OCI-LY3 (cell line): ENCODE results near the gene HDC.

Experiments
- EZH2phosphoT487 ChIP-seq: fragments of 200-600 bp; shearing (Covaris generic); IDR thresholded peaks from 2 replicates; pipeline ENCODE4 v1.6.1; 2018; ENCODE audit warnings: antibody characterized with exemption, mixed run types, low read depth
- TF ChIP-seq, protein P1 (sequence below): fragments of 200-600, 300-600 bp; sonication (generic); IDR thresholded peaks from 2 replicates; pipeline ENCODE4 v1.5.1; 2014; ENCODE audit warnings: antibody characterized with exemption, low read length, low read depth

- TF ChIP-seq, protein P1, sequence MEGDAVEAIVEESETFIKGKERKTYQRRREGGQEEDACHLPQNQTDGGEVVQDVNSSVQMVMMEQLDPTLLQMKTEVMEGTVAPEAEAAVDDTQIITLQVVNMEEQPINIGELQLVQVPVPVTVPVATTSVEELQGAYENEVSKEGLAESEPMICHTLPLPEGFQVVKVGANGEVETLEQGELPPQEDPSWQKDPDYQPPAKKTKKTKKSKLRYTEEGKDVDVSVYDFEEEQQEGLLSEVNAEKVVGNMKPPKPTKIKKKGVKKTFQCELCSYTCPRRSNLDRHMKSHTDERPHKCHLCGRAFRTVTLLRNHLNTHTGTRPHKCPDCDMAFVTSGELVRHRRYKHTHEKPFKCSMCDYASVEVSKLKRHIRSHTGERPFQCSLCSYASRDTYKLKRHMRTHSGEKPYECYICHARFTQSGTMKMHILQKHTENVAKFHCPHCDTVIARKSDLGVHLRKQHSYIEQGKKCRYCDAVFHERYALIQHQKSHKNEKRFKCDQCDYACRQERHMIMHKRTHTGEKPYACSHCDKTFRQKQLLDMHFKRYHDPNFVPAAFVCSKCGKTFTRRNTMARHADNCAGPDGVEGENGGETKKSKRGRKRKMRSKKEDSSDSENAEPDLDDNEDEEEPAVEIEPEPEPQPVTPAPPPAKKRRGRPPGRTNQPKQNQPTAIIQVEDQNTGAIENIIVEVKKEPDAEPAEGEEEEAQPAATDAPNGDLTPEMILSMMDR, result no peak
- TF ChIP-seq EZH2phosphoT487, result no peak
These were observed 10.4 kb upstream of the HDC start for GRCh38 chr15:50275908-50276307.
